Measurements from ENCODE around the gene SPTBN5. TPM values are rescaled to one million over a fixed set of nuclear protein-coding genes. Genes with fewer than 3 reads are reported as not detected.

The SPTBN5 gene
- total RNA-seq, 1 experiment from 2014 or later: 0.96 TPM

- H3K4me1 ChIP-seq (ENCODE audit: control insufficient read depth in 1 of 2, insufficient read depth in 2 of 2, low read length in 2 of 2): no peaks in the 10 kb centered on the region
- H3K9me2 ChIP-seq (ENCODE audit: insufficient read depth): no peaks in the 10 kb centered on the region
- H3K4me3 ChIP-seq (replicated peaks in 1 of 2; ENCODE audit: low read depth in 1 of 2, low read length in 2 of 2): no peak overlapping the region
- ATAC-seq (peak; percentile 91), DNase-seq (ENCODE audit: low read depth, low spot score) (peak; percentile 34)
- no peak overlapping the region for H3K9ac ChIP-seq (ENCODE audit: low read length)
- no peaks in the 10 kb centered on the region for H3K27me3 ChIP-seq (ENCODE audit: insufficient read depth, low read length)
- intact Hi-C loops (cut with micrococcal nuclease): loop anchor here (2.0 to 10.0 kb wide), 4 partner anchors 77 to 437 kb away; partner anchors contain the start of genes JMJD7 and MAPKBP1
- ChIA-PET RAD21 (ENCODE audit: low non-redundant PET in 1 of 2, low total read pairs in 2 of 2, uncharacterized antibody in 2 of 2, unreplicated experiment in 2 of 2) (interaction anchor here (0.6 to 1.5 kb wide), 5 partner anchors 9 to 301 kb away, joined by 3 to 16 read pairs (median 4); partner anchors contain the start of gene MAPKBP1 (in 1 of the 2)), POLR2A (interaction anchor here (1.3 kb wide), 1 partner anchor 130 kb away, joined by 4 read pairs; the partner anchor contains the start of gene MAPKBP1), CTCF (interaction anchor here (0.6 to 2.4 kb wide), 19 partner anchors 9 to 439 kb away, joined by 3 to 52 read pairs (median 4); partner anchors contain the start of genes EHD4, MAPKBP1 and SPTBN5)
- H3K27ac ChIP-seq (ENCODE audit: low read depth, low read length): no peak overlapping the region
- no peaks in the 10 kb centered on the region for H3K79me2 ChIP-seq (ENCODE audit: insufficient read depth, low read length)
- no TSS peak for BruUV-seq (replicated peaks)
- H2AFZ ChIP-seq (ENCODE audit: low read depth, low read length, poor library complexity, severe bottlenecking): no peak overlapping the region
- H3K36me3 ChIP-seq (ENCODE audit: control insufficient read depth in 1 of 2, insufficient read depth in 2 of 2, low read length in 2 of 2): peaks cover 11 to 12% of the 10 kb centered on the region in 2 experiments; a peak in 2 of 4 replicates
- no peak for TF ChIP-seq ELF1 (IDR thresholded peaks at IDR 0.05; ENCODE audit: borderline replicate concordance, low read depth)
- TF ChIP-seq YY1 (IDR thresholded peaks at IDR 0.05; ENCODE audit: extremely low read depth, insufficient replicate concordance, low read depth, low read length): no peak
- TF ChIP-seq, protein P1, sequence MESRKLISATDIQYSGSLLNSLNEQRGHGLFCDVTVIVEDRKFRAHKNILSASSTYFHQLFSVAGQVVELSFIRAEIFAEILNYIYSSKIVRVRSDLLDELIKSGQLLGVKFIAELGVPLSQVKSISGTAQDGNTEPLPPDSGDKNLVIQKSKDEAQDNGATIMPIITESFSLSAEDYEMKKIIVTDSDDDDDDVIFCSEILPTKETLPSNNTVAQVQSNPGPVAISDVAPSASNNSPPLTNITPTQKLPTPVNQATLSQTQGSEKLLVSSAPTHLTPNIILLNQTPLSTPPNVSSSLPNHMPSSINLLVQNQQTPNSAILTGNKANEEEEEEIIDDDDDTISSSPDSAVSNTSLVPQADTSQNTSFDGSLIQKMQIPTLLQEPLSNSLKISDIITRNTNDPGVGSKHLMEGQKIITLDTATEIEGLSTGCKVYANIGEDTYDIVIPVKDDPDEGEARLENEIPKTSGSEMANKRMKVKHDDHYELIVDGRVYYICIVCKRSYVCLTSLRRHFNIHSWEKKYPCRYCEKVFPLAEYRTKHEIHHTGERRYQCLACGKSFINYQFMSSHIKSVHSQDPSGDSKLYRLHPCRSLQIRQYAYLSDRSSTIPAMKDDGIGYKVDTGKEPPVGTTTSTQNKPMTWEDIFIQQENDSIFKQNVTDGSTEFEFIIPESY (IDR thresholded peaks at IDR 0.05; ENCODE audit: extremely low read depth, insufficient replicate concordance, low read length): no peak
- TF ChIP-seq RAD21 (IDR thresholded peaks at IDR 0.05; ENCODE audit: low read depth): peak; percentile 89
- peak; percentile 68 to 92 (median 86) for TF ChIP-seq CTCF (IDR thresholded peaks at IDR 0.05 in 2 of 3, conservative IDR thresholded peaks at IDR 0.05 in 1 of 3; ENCODE audit: borderline replicate concordance in 1 of 3, insufficient read depth in 1 of 3, low read depth in 2 of 3, low read length in 2 of 3)
- H3K9me3 ChIP-seq (ENCODE audit: control insufficient read depth in 1 of 2, insufficient read depth in 1 of 2, low read depth in 1 of 2, low read length in 2 of 2): no peaks in the 10 kb centered on the region
- no peak overlapping the region for H3K4me2 ChIP-seq (ENCODE audit: low read length)
- H4K20me1 ChIP-seq (ENCODE audit: insufficient read depth): no peaks in the 10 kb centered on the region
Observed at GRCh38 chr15:41904541-41905005, 10.7 kb upstream of the SPTBN5 start.

Measured in HCT116 (cell line).